Measurements from ENCODE around the gene EDC3. TPM values are rescaled to one million over a fixed set of nuclear protein-coding genes. Genes with fewer than 3 reads are reported as not detected.

The EDC3 gene
- polyA plus RNA-seq, 1 of the 3 experiments (the other 2 are of a cell fraction) = 34.9 TPM

- no peak for DNase-seq
- 100% methylated on average over 4 of the region's 4 CpGs for WGBS (ENCODE audit: low lambda C conversion rate)
These were observed 26.2 kb downstream of the EDC3 start for GRCh38 chr15:74669627-74670026.

More at GRCh38 chr15:74669627-74670026, 26.2 kb downstream of the EDC3 start:
- no peak overlapping the region for H3K9ac ChIP-seq
- H2AFZ ChIP-seq (ENCODE audit: low read depth) = no peak overlapping the region
- H3K4me3 ChIP-seq (ENCODE audit: low read depth in 2 of 2, low read length in 1 of 2) = no peak overlapping the region
- no peak overlapping the region for H3K4me2 ChIP-seq
- TF ChIP-seq GABPA (IDR thresholded peaks at IDR 0.05; ENCODE audit: low read depth) = no peak
- TF ChIP-seq RXRA (IDR thresholded peaks at IDR 0.05; ENCODE audit: borderline replicate concordance, low read depth) = no peak
- no peak for TF ChIP-seq FOSL2 (IDR thresholded peaks at IDR 0.05; ENCODE audit: borderline replicate concordance, low read depth)
- TF ChIP-seq IRF3 (IDR thresholded peaks at IDR 0.05; ENCODE audit: low read depth, low read length) = no peak
- TF ChIP-seq PBX3 (IDR thresholded peaks at IDR 0.05) = no peak
- TF ChIP-seq, protein P1, sequence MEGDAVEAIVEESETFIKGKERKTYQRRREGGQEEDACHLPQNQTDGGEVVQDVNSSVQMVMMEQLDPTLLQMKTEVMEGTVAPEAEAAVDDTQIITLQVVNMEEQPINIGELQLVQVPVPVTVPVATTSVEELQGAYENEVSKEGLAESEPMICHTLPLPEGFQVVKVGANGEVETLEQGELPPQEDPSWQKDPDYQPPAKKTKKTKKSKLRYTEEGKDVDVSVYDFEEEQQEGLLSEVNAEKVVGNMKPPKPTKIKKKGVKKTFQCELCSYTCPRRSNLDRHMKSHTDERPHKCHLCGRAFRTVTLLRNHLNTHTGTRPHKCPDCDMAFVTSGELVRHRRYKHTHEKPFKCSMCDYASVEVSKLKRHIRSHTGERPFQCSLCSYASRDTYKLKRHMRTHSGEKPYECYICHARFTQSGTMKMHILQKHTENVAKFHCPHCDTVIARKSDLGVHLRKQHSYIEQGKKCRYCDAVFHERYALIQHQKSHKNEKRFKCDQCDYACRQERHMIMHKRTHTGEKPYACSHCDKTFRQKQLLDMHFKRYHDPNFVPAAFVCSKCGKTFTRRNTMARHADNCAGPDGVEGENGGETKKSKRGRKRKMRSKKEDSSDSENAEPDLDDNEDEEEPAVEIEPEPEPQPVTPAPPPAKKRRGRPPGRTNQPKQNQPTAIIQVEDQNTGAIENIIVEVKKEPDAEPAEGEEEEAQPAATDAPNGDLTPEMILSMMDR (IDR thresholded peaks at IDR 0.05) = no peak
- no peak for TF ChIP-seq MXI1 (IDR thresholded peaks at IDR 0.05; ENCODE audit: low read depth, low read length)
- TF ChIP-seq FOXJ3 (CRISPR knock-in tag; IDR thresholded peaks at IDR 0.05) = no peak
- TF ChIP-seq ELF1 (IDR thresholded peaks at IDR 0.05) = no peak
- TF ChIP-seq TCF12 (IDR thresholded peaks at IDR 0.05) = no peak
- no peak for TF ChIP-seq TEAD4 (IDR thresholded peaks at IDR 0.05; ENCODE audit: borderline replicate concordance, insufficient read depth)
- TF ChIP-seq POLR2AphosphoS5 (IDR thresholded peaks at IDR 0.05; ENCODE audit: low read depth, low read length) = no peak
- no peak for TF ChIP-seq NFIC (IDR thresholded peaks at IDR 0.05; ENCODE audit: borderline replicate concordance)
- TF ChIP-seq SMC3 (IDR thresholded peaks at IDR 0.05; ENCODE audit: low read depth, low read length) = no peak
- no peak for TF ChIP-seq SIN3A (IDR thresholded peaks at IDR 0.05; ENCODE audit: borderline replicate concordance, low read depth, low read length)
- H3K79me2 ChIP-seq (ENCODE audit: insufficient read depth) = peaks cover 15% of the 10 kb centered on the region
- H3K9me2 ChIP-seq = no peaks in the 10 kb centered on the region
- peaks cover 6% of the 10 kb centered on the region; the same call in 1 of the 2 replicates for H4K20me1 ChIP-seq (ENCODE audit: insufficient read depth)
- H3K27ac ChIP-seq (ENCODE audit: low read depth in 2 of 2, low read length in 1 of 2) = no peak overlapping the region
- ChIA-PET CTCF (interaction anchor here (0.7 to 1.7 kb wide), 3 partner anchors 34 to 312 kb away, joined by 3 to 5 read pairs (median 3); no protein-coding TSS in a partner anchor), POLR2A (interaction anchor here (0.6 kb wide), 1 partner anchor 621 kb away, joined by 5 read pairs; no protein-coding TSS in a partner anchor)
- peaks cover 11 to 26% of the 10 kb centered on the region in 2 experiments for H3K36me3 ChIP-seq (replicated peaks in 1 of 2; ENCODE audit: control insufficient read depth in 1 of 2, insufficient read depth in 2 of 2, low read length in 1 of 2)
- no peaks in the 10 kb centered on the region for H3K4me1 ChIP-seq (ENCODE audit: control insufficient read depth in 1 of 2, insufficient read depth in 2 of 2, low read depth in 1 of 2, low read length in 1 of 2)
- H3F3A ChIP-seq (replicated peaks; ENCODE audit: insufficient read depth) = no peaks in the 10 kb centered on the region
- no peaks in the 10 kb centered on the region for H3K27me3 ChIP-seq (ENCODE audit: insufficient read depth)
- H3K9me3 ChIP-seq = no peaks in the 10 kb centered on the region
